Parathyroid adenoma (tissue), 2 donors: ENCODE data around the gene PRKG1.

Experiments
- H2AFZ ChIP-seq: fragments of 300-600 bp; sonication (generic); one replicate; pipeline ENCODE4 v1.7.0; 2017; ENCODE audit warnings: antibody characterized with exemption, mild to moderate bottlenecking
- H3K27ac ChIP-seq: fragments of 300-600 bp; sonication (generic); one replicate; pipeline ENCODE4 v1.7.0; 2017
- H3K27me3 ChIP-seq: fragments of 300-600 bp; sonication (generic); one replicate; pipeline ENCODE4 v1.7.0; 2017; ENCODE audit warnings: low read length; ENCODE audit not compliant: control insufficient read depth, insufficient read depth
- H3K36me3 ChIP-seq: fragments of 300-600 bp; sonication (generic); one replicate; pipeline ENCODE4 v1.7.0; 2017; ENCODE audit warnings: low read length; ENCODE audit not compliant: control insufficient read depth, insufficient read depth
- H3K4me1 ChIP-seq: fragments of 300-600 bp; sonication (generic); one replicate; pipeline ENCODE4 v1.7.0; 2017; ENCODE audit warnings: control low read depth
- H3K4me2 ChIP-seq: fragments of 300-600 bp; sonication (generic); one replicate; pipeline ENCODE4 v1.7.0; 2017; ENCODE audit warnings: low read length
- H3K4me3 ChIP-seq: fragments of 300-600 bp; sonication (generic); one replicate; pipeline ENCODE4 v1.7.0; 2017; ENCODE audit warnings: low read depth, low read length
- H3K79me2 ChIP-seq: fragments of 300-600 bp; sonication (generic); one replicate; pipeline ENCODE4 v1.7.0; 2017; ENCODE audit warnings: control low read depth
- H3K9ac ChIP-seq: fragments of 300-600 bp; sonication (generic); one replicate; pipeline ENCODE4 v1.7.0; 2017; ENCODE audit warnings: mild to moderate bottlenecking
- H3K9me3 ChIP-seq: fragments of 300-600 bp; sonication (generic); one replicate; pipeline ENCODE4 v1.7.0; 2017; ENCODE audit warnings: low read length; ENCODE audit not compliant: control insufficient read depth
- TF ChIP-seq, protein P1 (sequence below): fragments of 300-600 bp; sonication (generic); IDR thresholded peaks from one replicate; pipeline ENCODE4 v1.7.0; 2017; ENCODE audit warnings: antibody characterized with exemption, mild to moderate bottlenecking
- donor health status: primary hyperparathyroidism.

The PRKG1 gene

DNA sequence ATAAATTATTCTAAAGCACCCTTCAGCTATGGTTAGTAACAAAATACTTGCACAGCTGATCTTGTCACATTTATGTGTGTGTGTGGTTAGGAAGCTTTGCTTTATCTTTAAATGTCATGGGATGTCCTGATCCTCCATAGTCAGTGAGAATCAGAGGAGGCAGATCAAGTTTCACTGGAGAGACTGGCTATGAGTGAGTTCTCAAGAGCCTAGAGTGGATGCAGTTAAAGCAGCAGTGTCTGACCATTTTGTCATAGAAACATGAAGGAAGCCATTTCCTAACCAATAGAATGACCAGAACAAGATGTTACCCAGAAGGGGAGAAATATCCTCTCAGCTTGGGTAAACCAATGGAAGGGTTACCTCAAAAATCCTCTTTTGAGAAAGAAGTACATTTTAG is 1032.6 kb downstream of the PRKG1 start:
- H3K79me2 ChIP-seq, result no peaks in the 10 kb centered on the region
- no peaks in the 10 kb centered on the region for H3K9me3 ChIP-seq
- TF ChIP-seq, protein P1, sequence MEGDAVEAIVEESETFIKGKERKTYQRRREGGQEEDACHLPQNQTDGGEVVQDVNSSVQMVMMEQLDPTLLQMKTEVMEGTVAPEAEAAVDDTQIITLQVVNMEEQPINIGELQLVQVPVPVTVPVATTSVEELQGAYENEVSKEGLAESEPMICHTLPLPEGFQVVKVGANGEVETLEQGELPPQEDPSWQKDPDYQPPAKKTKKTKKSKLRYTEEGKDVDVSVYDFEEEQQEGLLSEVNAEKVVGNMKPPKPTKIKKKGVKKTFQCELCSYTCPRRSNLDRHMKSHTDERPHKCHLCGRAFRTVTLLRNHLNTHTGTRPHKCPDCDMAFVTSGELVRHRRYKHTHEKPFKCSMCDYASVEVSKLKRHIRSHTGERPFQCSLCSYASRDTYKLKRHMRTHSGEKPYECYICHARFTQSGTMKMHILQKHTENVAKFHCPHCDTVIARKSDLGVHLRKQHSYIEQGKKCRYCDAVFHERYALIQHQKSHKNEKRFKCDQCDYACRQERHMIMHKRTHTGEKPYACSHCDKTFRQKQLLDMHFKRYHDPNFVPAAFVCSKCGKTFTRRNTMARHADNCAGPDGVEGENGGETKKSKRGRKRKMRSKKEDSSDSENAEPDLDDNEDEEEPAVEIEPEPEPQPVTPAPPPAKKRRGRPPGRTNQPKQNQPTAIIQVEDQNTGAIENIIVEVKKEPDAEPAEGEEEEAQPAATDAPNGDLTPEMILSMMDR, result no peak
- no peaks in the 10 kb centered on the region for H3K4me1 ChIP-seq
- H3K4me2 ChIP-seq, result no peak overlapping the region
- H2AFZ ChIP-seq, result no peak overlapping the region
- H3K36me3 ChIP-seq, result no peaks in the 10 kb centered on the region
- H3K27ac ChIP-seq, result no peak overlapping the region
- no peak overlapping the region for H3K9ac ChIP-seq
- H3K4me3 ChIP-seq, result no peak overlapping the region
- no peaks in the 10 kb centered on the region for H3K27me3 ChIP-seq

DNA sequence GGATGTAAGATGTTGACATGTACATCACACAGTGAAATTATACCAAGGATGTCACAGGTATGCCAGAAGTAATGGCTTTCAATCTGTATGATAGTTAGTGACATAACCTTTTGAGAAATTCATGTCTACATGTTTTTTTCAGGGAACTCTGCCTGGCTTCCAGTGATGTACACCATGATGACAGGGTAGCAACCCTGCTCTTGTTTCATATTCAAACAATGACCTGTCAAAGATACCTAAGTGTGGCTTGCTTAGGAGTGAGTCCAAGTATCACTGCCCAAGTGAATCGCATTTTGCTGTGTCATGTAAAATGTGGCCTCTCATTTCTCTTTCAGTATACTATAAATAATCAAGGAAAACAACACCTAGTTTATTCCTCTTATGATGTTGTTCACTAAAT is 1033.9 kb downstream of the PRKG1 start:
- no peaks in the 10 kb centered on the region for H3K36me3 ChIP-seq
- TF ChIP-seq, protein P1, result no peak
- no peak overlapping the region for H3K27ac ChIP-seq
- H2AFZ ChIP-seq, result no peak overlapping the region
- H3K9ac ChIP-seq, result no peak overlapping the region
- no peaks in the 10 kb centered on the region for H3K4me1 ChIP-seq
- no peak overlapping the region for H3K4me3 ChIP-seq
- no peak overlapping the region for H3K4me2 ChIP-seq
- H3K9me3 ChIP-seq, result no peaks in the 10 kb centered on the region
- H3K27me3 ChIP-seq, result no peaks in the 10 kb centered on the region
- no peaks in the 10 kb centered on the region for H3K79me2 ChIP-seq

DNA sequence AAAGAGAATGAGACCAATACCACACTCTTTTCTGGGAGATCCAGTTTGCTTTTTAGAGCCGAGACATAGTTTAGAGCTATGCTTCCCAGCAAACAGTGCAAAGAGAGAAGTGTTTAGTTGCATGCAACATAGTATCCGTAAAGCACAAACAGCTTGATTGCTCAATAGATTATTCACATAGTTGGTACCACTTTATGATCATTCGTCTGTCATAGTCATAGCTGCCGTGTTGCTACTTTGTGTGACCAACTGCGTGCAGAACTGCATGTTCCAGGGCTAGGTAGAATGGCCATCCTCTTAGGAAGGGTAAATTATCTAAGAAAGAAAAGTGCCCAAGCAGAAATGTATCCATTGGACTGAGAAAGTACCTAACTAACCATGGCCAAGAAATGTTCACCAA is 1036.3 kb downstream of the PRKG1 start:
- Histone ChIP-seq H2AFZ (no peak overlapping the region), H3K9me3 (no peaks in the 10 kb centered on the region), H3K4me1 (no peaks in the 10 kb centered on the region), H3K4me3 (no peak overlapping the region), H3K79me2 (no peaks in the 10 kb centered on the region), H3K9ac (no peak overlapping the region), H3K27me3 (no peaks in the 10 kb centered on the region), H3K36me3 (no peaks in the 10 kb centered on the region), H3K4me2 (no peak overlapping the region), H3K27ac (no peak overlapping the region)
- TF ChIP-seq, protein P1, result no peak

DNA sequence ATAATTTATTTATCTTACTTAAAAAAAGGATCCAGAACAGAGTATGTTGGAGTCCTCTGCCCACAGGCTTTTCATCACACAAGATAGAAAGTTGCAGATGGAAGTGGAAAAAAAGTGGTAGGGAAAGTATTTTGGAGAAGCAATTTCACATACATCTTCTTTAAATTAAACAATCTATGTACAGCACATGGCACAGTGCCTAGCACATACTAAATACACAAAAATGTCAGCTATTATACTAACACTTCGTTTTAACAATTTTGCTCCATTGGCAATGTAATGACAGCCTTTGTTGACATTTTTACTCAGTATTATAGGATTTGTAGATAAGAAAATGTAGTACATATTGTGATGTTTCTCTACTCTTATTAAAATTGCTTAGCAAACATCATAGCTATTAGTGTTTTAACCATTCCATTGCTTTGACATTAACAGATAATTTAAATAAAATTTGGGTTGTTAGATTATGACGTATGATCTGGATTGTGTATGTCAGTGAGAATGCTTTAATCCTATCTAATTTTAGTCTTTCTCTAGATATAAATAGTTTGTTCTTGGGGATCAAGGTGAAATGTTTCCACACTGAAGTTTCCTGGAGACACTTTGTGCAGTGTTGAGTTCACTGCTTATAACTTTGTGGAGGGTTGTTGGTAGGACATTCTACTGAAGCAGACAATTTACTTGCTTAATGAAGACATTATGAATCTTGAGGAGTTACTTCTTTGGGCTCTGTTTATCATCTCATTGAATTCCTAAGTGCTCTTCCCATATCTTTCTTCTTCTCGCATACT is 1037.0 kb downstream of the PRKG1 start:
- Histone ChIP-seq H3K36me3 (no peaks in the 10 kb centered on the region), H3K9ac (no peak overlapping the region), H3K27me3 (no peaks in the 10 kb centered on the region), H3K4me1 (no peaks in the 10 kb centered on the region), H3K4me3 (no peak overlapping the region), H2AFZ (no peak overlapping the region), H3K9me3 (no peaks in the 10 kb centered on the region), H3K4me2 (no peak overlapping the region), H3K79me2 (no peaks in the 10 kb centered on the region), H3K27ac (no peak overlapping the region)
- TF ChIP-seq, protein P1, result no peak

DNA sequence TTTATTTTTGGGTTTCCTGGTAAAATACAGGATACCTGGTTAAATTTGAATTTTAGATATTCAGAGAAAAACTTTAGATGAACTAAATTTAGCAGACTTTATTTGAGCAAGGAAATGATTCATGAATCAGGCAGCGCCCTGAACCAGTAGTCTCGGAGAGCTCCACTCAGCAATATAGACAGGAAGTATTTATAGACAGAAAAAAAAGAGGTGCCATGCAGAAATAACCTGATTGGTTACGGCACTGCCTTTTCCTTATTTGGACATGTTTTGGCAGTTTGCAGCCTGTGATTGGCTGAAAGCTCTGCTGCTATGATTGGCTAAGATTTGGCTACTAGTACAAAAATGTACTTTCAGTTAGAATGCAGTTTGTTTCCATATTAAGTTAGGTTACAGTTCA is 1041.5 kb downstream of the PRKG1 start:
- Histone ChIP-seq H3K4me2 (no peak overlapping the region), H2AFZ (no peak overlapping the region), H3K4me3 (no peak overlapping the region), H3K9ac (no peak overlapping the region), H3K27ac (no peak overlapping the region), H3K27me3 (no peaks in the 10 kb centered on the region), H3K79me2 (no peaks in the 10 kb centered on the region), H3K4me1 (no peaks in the 10 kb centered on the region), H3K9me3 (no peaks in the 10 kb centered on the region), H3K36me3 (no peaks in the 10 kb centered on the region)
- TF ChIP-seq, protein P1, result no peak
